NCI-H1417 treated with DMSO at 0.1 percent for 48 hours (cell line): ENCODE measurements around the gene USP28.

Experiments used
- DNase-seq: peaks from one replicate; lab custom pipeline; 2025; lab: John Stamatoyannopoulos, UW

USP28 gene

DNA sequence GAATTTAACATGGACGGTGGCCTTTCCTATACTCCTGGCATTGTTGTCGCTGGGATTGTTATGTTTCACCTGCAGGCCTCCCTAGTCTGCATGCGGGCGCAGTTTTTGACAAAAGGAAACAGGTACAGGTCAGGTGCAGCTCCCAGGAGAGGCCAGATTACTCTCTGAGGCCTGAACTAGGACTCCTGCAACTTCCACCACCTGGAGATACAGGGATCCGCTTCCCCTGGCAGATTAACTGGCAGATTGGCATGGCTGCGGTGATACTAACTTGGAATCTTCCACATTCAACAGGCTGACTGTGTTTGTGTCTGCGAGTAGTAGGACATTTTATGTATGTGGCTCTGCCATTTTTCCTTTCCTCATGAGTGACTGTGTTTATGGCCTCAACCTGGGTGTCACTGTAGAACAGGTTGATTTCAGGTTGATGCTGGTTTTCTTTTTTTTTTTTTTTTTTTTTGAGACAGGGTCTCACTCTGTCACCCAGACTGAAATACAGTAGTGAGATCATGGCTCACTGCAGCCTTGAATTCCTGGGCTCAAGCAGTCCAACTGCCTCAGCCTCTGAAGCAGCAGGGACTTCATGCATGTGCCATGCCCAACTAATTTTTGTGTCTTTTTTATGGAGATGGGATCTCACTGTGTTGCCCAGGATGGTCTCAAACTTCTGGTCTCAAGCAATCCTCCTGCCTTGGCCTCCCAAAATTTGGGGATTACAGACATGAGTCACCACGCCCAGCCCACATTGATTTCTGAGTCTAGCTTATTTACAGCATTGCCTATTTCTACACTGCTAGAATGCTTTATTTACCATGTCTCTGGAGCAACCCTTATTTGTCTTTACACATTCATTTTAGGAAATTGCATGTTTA lies 1.7 kb upstream of the USP28 start:
- no peak for DNase-seq

DNA sequence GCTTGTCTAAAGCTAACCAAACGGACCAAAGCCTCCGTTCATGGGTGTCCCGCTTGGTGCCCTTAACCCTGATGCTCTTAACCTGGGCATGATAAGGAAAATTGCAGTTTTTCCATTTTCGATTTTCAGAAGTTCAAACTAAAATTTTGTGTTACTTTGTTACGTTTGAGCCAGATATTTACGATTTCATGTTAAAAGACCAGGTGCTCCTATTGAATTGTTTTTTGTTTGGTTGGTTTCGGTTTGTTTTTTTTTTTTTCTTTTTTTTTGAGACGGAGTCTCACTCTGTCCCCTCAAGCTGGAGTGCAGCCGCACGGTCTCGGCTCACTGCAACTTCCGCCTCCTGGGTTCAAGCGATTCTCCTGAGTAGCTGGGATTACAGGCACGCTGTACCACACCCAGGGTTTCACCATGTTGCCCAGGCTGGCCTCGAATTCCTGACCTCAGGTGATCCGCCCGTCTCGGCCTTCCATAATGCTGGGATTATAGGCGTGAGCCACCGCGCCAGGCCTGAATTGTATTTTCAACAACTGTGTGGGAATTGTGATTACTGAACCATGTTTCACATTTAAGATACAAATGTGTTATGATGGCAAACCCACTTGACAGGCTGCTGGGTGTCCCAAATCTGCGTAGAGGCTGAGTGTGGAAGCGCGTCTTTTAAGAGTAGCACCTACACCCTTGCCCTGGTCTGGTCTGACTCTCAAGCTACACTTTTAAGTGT lies 864 bp upstream of the USP28 start:
- DNase-seq: no peak

DNA sequence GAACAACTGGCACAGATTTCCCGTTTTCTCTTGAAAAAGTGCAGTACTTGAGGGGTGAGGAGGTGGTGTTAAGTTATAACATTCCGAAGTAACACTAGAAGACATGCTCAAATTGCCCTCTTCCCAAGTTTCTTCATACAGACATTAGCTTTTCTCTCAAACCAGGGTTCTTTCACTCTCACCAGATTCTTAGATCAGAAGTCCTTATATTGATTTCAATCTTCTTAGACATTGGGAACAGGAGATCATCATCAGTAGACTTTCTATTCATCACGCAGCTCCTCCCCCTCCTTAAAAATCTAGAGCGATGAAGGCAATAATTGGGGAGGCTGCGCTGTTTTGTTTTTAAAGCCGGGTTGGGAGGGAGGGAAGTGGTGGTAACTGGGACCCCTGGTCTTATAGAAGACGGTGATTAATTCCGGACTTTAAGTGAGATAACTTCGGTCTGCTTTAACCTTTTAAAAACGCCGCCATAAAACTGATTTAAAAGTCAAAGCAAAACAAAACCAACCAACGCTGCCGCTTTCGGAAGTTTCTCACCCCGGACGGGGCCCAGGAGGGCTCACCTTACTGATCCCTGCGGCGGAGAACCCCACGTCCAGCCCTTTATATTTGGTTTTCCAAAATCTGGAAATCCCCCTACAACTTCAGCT lies 665 bp downstream of the USP28 start:
- DNase-seq: no peak

DNA sequence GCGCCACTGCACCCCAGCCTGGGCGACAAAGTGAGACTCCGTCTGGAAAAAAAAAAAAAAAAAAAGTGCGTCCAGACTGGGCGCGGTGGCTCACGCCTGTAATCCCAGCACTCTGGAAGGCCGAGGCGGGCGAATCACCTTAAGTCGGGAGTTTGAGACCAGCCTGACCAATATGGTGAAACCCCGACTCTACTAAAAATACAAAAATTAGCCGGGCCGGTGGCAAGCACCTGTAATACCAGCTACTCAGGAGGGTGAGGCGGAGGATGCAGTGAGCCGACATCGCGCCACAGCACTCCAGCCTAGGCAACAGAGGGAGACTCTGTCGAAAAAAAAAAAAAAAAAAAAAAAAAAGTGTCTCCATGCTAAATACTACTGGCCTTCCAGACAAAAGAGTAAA lies 1.3 kb downstream of the USP28 start:
- no peak for DNase-seq

DNA sequence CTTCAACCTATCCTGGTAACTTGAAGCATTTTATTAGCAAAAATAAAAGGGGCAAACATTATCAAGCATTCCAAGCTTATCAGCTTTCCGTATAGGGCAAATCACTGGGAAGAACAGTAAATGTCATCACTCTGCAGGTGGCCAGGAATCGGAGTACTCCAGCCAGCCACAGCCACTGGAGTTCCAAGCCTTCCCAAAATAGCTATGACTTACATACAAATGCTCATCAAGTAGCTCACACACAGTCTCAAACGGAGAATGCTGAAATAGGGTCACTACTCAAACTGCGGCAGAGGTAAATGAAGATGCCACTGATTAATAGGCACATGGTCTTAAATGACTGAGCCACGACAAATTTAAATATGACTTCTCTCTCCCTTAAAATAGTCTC lies 2.1 kb downstream of the USP28 start:
- no peak for DNase-seq

DNA sequence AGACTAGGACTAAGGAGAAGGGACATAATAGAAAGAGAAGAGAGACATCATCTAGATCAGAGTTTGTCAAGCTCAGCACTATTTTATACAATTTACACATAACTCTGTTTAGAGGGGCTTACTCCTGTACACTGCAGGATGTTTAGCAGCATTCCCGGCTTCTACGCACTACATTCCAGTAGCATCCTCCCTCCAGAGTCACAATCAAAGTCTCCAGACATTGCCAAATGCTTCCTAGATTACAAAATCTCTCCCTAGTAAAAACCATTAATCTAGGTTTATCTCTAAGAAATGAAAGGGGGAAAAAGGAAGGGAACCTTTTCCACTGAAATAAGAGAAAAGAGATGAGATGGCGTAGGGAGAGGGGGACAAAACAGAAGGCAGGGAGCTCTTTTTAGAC lies 4.0 kb downstream of the USP28 start:
- DNase-seq: no peak

DNA sequence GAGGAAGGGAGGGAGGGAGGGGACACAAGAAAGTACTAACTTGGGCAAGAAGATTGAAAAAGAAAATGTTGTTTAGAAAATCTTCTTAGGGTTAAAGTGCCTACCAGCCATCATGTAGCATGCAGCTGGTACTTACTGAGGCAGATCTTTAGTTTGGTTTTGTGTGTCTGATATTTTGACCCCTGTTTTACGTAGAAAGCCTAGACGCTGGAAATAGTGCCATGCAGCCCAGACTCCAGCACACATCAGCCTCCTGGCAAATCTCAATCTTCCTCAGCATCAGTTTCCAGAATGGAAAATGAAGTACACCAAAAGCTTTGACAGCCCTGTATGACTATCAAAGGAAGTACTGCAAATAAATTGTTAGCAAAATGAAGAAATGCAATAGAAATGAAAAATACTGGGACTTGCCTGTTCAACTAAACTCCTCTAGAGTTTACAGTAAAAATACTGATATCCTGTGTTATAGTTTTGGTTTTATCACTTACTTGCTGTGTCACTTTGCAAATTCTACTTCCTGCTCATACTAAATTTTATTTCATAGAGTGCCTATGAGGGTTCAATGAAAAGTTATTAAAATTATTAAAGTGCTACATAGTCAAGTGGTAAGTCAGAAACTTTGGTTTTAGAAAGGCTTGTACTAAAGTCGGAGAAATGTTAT lies 7.4 kb downstream of the USP28 start:
- DNase-seq: no peak

DNA sequence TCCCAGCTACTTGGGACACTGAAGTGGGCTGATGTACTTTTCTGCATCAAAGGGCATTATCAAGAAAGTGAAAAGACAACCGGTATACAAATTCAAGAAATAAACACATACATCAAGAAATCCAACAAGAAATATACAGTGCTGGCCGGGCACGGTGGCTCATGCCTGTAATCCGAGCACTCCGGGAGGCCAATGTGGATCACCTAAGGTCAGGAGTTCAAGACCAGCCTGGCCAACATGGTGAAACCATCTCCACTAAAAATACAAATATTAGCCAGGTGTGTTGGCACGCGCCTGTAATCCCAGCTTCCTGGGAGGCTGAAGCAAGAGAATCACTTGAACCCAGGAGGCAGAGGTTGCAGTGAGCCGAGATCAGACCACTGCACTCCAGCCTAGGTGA lies 9.5 kb downstream of the USP28 start:
- no peak for DNase-seq

DNA sequence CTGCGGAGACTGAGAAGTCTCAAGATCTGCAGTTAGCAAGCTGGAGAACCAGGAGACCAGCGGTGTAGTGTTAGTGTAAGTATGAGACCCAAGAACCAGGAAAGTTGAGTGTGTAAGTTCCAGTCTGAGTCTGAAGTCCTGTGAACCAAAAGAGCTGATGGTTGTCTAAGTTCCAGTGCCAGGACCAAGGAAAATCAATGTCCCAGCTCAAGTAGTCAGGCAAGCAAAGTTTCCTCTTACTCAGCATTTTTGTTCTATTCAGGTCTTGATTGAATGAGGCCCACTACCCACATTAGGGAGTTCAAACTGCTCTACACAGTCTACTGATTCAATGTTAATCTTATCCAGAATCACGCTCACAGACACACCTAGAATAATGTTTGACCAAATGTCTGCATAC lies 11.0 kb downstream of the USP28 start:
- DNase-seq: no peak

DNA sequence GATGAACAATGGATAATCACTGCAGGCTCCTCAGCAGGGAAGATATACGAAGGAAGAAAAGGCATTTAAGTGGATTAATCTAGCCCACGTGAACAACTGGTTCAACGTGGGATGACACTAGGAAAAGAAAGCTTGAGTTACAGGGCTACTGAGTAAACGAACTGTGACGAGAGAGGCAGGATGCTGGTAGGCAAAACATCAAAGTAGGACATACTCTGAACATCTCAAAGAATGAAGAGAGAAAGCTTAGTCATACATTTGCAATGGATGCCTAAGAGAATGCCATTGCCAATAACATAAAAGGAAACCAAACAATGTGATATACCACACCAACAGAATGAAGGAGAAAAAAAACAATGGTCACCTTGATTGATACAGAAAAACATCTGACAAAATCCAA lies 12.9 kb downstream of the USP28 start:
- DNase-seq: no peak

DNA sequence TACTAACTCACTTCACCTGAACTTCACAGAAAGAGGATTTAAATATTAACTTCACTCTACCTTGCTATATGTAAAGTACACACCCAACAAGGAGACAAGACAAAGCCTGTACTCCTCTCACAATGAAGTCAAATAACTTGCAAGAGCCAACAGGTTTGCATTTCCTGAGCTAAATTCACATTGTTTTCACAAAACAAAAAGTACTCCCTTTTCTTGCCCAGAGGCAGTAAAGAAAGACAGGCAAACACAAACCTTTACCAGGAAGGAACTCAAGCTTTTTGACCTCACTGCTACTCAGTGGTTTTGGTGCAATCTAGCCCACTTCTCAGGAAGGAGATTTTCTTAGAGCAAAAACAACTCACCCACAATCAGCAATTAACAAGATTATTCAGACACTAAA lies 15.7 kb downstream of the USP28 start:
- no peak for DNase-seq

DNA sequence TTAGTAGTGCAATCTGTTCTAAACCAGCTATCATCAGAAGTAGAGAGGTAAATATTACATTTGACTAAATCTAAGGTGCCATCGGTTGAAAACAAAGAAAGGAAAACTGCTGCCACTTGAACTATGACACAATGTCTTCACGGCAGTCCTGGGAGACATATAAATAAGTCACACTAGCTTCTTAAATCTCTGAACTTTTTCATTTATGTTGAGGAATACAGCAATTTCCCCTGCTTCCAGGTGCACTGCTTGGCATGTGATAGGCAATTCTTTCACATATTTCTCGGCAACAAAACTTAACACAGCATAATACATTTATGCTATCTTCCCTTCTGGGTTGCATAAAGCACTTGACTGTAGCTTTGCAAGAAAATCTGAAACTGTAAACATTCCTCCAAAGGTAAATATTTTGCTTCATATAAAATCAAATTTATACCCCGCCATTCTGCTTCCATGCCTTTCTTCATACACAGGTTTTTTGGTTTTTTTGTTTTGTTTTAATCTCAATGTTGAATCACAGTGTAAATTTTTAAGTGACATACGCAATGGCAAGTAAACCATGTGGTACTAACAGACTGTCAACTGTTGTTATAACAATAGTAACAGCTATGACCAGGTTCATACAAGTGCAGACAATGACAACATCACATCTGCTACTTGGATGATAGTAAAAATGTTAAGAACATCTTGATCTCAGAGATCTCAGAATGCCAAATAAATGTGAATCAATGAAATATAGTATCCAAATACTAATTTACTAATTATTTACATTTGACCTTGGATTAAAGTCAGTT lies 18.2 kb downstream of the USP28 start:
- no peak for DNase-seq

DNA sequence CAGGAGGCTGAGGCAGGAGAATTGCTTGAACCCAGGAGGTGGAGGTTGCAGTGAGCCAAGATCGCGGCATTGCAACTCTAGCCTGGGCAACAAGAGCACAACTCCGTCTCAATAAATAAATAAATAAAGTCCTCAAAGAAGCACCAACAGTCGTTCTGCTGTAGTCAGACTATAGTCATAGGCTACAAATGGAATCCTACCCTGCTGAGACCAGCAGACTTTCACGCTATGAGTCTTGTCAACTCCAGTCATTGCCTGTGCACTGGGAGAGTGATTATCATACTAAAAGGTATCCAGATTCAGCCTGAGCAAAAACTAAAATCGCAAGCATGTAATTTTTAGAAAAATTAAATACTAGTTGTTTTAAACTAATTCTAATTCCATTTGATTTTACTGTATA lies 19.6 kb downstream of the USP28 start:
- DNase-seq: no peak

DNA sequence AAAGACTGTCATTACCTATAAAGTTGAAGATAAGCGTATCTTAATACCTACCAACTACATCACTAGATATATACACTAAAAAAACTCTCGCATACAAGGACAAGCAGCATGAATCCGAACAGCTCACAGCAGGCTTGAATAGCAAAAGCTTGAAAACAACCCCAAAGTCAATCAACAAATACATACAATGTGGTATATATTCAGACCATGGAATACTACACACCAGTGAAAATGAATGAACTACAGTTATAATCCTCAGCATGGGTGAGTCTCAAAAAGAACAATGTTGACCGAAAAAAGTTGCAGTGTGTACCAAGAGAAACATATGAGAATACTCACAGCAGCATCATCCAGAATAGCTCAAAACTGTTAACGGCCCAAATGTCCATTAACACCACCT lies 25.2 kb downstream of the USP28 start:
- DNase-seq: no peak

DNA sequence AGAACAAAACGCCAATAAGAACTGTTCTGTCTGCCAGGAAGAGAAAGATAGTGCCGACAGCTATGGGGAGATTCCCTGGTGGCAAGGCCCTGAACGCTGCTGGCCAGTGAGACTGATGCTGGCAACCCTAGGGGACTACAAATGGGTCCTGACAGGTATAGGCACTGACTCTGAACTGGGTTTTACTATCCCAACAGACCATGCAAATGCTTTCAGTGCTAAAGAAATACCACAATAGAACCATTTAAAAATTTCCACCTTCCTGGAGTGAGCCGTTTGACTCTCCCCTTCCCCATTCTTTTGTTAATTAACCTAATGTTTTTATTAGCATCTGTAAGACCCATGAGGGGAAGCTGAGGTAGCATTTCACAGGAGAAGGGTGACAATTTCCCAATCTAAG lies 25.7 kb downstream of the USP28 start:
- DNase-seq: no peak

DNA sequence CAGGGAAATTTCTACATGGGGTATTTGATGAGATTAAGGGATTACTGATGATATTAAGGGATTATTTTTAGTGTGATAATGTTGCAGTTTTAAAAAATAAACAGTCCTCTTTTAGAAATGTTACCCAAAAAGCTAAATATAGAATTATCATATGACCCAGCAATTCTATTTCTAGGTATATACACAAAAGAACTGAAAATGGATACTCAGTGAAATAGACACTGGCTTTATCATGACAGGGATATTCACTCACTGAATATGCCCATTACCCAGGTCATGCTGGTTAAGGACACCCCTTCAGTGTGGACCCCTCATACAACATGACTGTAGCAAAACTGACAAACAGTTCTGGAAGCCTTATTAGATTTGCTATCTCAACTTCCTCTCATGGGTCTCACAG lies 27.8 kb downstream of the USP28 start:
- no peak for DNase-seq

DNA sequence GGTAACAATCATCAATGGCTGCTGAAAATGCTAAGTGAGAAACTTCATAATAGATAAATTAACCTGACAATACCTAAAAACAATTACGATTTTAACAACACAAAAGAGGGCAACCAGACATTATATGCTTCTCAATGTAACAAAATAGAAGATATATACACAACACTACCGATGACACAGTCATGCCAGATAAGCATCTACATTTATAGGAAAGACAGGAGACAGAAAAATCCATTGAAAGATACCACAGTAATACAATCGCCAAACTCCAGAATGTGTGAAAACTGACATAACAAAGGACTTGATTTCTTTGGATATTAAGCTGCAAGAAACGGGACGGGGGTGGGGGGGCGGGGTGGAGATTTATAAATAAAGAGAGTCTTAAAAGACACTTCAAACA lies 28.3 kb downstream of the USP28 start:
- no peak for DNase-seq

DNA sequence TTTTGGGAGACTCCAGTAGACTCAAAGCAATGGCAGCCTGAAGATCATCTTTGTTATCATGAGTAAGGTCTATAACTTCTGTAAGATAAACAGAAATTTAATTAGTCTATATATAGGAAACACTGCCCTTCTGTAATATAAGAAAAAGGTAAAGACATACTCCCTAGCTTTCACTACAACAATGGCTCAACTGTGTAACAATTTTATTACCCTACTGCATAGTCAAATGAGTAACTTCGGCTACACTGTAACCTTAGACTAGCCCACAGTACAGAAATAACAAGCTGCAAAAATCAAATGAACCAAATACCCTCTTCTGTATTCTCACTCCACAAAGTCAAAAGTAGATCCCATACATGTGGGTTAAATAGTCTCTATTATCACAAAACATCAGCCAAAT lies 33.7 kb downstream of the USP28 start:
- no peak for DNase-seq

DNA sequence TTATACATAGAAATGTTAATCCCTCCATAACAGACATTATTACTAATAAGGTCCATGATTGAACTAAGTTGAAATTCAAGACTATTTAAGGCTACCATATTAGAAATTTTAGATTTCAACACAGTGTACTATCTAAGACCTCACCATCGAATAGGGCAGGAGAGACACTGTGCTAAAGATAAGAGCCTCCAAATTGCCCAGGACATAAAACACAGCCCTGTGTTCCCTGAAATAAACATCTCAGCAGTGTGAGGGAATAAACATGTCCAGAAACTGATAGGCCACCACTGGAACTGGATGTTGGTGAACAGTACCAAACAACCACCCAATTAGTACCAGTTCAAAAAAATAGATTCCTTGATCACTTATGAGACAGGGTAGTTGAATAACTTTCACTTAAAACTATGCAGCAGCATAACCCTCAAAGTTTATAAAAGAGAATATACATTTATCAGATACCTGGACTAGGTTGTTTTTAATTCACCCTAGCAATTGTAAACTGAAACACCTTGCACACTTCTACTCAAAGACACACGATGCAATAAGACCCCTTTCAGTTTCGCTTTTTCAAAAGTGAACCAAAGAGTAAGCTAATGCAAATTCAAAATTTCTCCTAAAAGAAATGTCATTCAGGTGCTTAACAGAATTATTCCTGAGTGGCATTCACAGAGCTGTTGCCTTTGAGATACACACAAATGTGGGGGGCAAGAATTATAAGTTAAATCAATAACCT lies 34.3 kb downstream of the USP28 start:
- DNase-seq: no peak

DNA sequence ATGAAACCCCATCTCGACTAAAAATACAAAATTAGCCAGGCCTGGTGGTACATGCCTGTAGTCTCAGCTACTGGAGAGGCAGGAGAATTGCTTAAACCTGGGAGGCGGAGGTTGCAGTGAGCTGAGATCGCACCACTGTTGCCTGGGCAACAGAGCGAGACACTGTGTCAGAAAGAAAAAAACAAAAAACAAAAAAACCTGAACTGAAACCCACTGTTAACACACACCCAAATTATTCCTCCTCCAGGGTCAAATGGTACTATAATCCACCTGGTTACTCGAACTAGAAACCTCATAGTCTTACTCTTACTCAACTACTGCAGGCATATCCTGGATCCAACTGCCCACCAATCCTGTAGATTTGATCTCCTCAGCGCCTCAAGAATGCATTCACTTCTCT lies 35.5 kb downstream of the USP28 start:
- no peak for DNase-seq

DNA sequence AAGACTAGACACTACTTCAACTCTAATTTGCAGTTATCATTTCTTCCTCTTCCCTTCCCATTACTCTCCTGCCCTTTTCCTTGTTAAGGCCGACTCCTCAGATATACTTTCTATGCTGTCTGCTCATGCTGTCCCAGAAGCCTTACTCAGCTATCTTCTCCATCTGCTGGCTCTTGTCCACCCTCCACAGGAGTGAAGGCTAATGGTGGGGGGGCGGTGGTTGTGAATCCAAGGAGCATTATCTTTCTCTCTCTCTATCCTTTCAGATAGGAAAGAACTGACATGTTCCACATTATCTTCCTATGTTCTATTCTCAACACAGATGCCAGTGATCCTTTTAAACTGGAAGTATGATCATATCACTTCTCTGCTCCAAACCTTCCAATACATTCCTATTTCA lies 37.4 kb downstream of the USP28 start:
- DNase-seq: no peak
